Breast epithelium (tissue), 4 donors: ENCODE results near the gene ENG. TPM values are rescaled to one million over a fixed set of nuclear protein-coding genes. Genes with fewer than 3 reads are reported as not detected.
"Not testable (repeated sequence)": the region's sequence is repeated elsewhere in the genome, so short reads cannot be mapped to it uniquely, and the experiment has no call there.

Source experiments
- DNase-seq, 2 donors: peaks; one replicate each; pipeline ENCODE4 v3.0.0-alpha.2; 2019; ENCODE audit warnings: low spot score in 2 of 2
- H3K27ac ChIP-seq, 2 donors: fragments of 200-600 bp; sonication (generic) in 1 of 2; one replicate each; pipeline ENCODE4 v1.5.1; 2016 to 2019; ENCODE audit warnings: mild to moderate bottlenecking in 1 of 2
- H3K27me3 ChIP-seq, 2 donors: fragments of 200-600 bp; sonication (generic) in 1 of 2; one replicate each; pipeline versions ENCODE4 v1.5.1 to v1.6.0; 2017 to 2019; ENCODE audit warnings: control low read depth in 1 of 2, mild to moderate bottlenecking in 1 of 2
- H3K36me3 ChIP-seq: fragments of 200-600 bp; one replicate; pipeline ENCODE4 v1.5.1; 2019
- H3K4me1 ChIP-seq, 2 donors: fragments of 200-600 bp; sonication (generic); one replicate each; pipeline ENCODE4 v1.5.1; 2016 to 2019; ENCODE audit warnings: control low read depth in 1 of 2
- H3K4me3 ChIP-seq, 3 donors: fragments of 200-600 bp; sonication (generic); 1 replicate in 2 of 3; 2 replicates in 1 of 3; pipeline ENCODE4 v1.5.1; 2016 to 2019; ENCODE audit warnings: mild to moderate bottlenecking in 3 of 3, moderate library complexity in 2 of 3
- H3K9me3 ChIP-seq, 2 donors: fragments of 200-600 bp; sonication (generic) in 1 of 2; one replicate each; pipeline ENCODE4 v1.5.1; 2016 to 2019; ENCODE audit warnings: control low read depth in 1 of 2
- CTCF ChIP-seq, 3 donors: fragments of 450-650 bp; IDR thresholded peaks; one replicate each; pipeline ENCODE4 v1.5.1; 2016 to 2017; ENCODE audit warnings: antibody characterized with exemption in 3 of 3, mild to moderate bottlenecking in 3 of 3, moderate library complexity in 3 of 3
- POLR2A ChIP-seq: fragments of 450-650 bp; IDR thresholded peaks from one replicate; pipeline ENCODE4 v1.6.1; 2016; ENCODE audit warnings: antibody characterized with exemption, mild to moderate bottlenecking, moderate library complexity
- POLR2AphosphoS5 ChIP-seq, 3 donors: sonication (generic); formaldehyde crosslinking; IDR thresholded peaks; one replicate each; pipeline ENCODE4 v1.6.1; 2017; ENCODE audit warnings: antibody characterized with exemption in 3 of 3
- intact Hi-C: fragments of 100-400 bp; cut with DNase I; formaldehyde crosslinking; loops from one replicate; pipeline ENCODE4 v1.15.1; 2023; ENCODE audit warnings: low total_unique reads
- total RNA-seq, 3 donors: library from RNA; depleted of rRNA; stranded (reverse); fragments of >200 nt; gene quantifications; one replicate each; pipeline ENCODE4 v1.1.0, GENCODE V29; 2016

Gene ENG
- total RNA-seq, 3 donors from 2014 or later = 21.5 to 50.8 (median 30.9) TPM

- Histone ChIP-seq H3K27ac (peak overlapping the region in 1 of 2 donors; percentile 43), H3K4me1 (peaks cover 11 to 17% of the 10 kb centered on the region in 2 donors)
Measured at GRCh38 chr9:127848756-127849504, 5.5 kb downstream of the ENG start.

GRCh38 chr9:127847833-127848755 lies 6.4 kb downstream of the ENG start:
- DNase-seq = no peak
- TF ChIP-seq POLR2AphosphoS5 (IDR thresholded peaks at IDR 0.05) (no peak), CTCF (IDR thresholded peaks at IDR 0.05) (no peak), POLR2A (no peak)
- Histone ChIP-seq H3K4me3 (peak overlapping the region in 2 of 3 donors; percentile 11 to 24), H3K27me3 (no peaks in the 10 kb centered on the region), H3K27ac (peak overlapping the region in 1 of 2 donors; percentile 88), H3K4me1 (peaks cover 11 to 17% of the 10 kb centered on the region in 2 donors), H3K36me3 (no peaks in the 10 kb centered on the region), H3K9me3 (peaks cover 7 to 14% of the 10 kb centered on the region in 2 donors)
- intact Hi-C loops = no loop called here

More at GRCh38 chr9:127848756-127849504, 5.5 kb downstream of the ENG start:
- DNase-seq = no peak
- H3K36me3 ChIP-seq = no peaks in the 10 kb centered on the region
- peak overlapping the region in 1 of 3 donors; percentile 61 for H3K4me3 ChIP-seq
- H3K27me3 ChIP-seq = no peaks in the 10 kb centered on the region
- intact Hi-C loops = no loop called here
- no peak for TF ChIP-seq POLR2AphosphoS5 (IDR thresholded peaks at IDR 0.05)
- TF ChIP-seq POLR2A = no peak
- TF ChIP-seq CTCF (IDR thresholded peaks at IDR 0.05) = no peak
- H3K9me3 ChIP-seq = peaks cover 7 to 14% of the 10 kb centered on the region in 2 donors

- Histone ChIP-seq H3K27ac (peak overlapping the region; percentile 73 to 88), H3K9me3 (peaks cover 7 to 14% of the 10 kb centered on the region in 2 donors), H3K4me1 (peaks cover 11 to 17% of the 10 kb centered on the region in 2 donors), H3K36me3 (no peaks in the 10 kb centered on the region), H3K4me3 (peak overlapping the region in 2 of 3 donors; percentile 6 to 35), H3K27me3 (no peaks in the 10 kb centered on the region)
- intact Hi-C loops = no loop called here
- DNase-seq = no peak
- no peak for TF ChIP-seq CTCF (IDR thresholded peaks at IDR 0.05)
- TF ChIP-seq POLR2A = no peak
- no peak for TF ChIP-seq POLR2AphosphoS5 (IDR thresholded peaks at IDR 0.05)
Measured at GRCh38 chr9:127847178-127847510, 7.3 kb downstream of the ENG start.

- Histone ChIP-seq H3K27me3 (no peaks in the 10 kb centered on the region), H3K4me1 (peaks cover 11 to 17% of the 10 kb centered on the region in 2 donors), H3K36me3 (no peaks in the 10 kb centered on the region), H3K27ac (peak overlapping the region; percentile 73 to 88), H3K9me3 (peaks cover 7 to 14% of the 10 kb centered on the region in 2 donors), H3K4me3 (peak overlapping the region in 2 of 3 donors; percentile 6 to 35)
- no peak for TF ChIP-seq POLR2A
- no peak for DNase-seq
- intact Hi-C loops = no loop called here
Measured at GRCh38 chr9:127846443-127847177, 7.8 kb downstream of the ENG start.

- H3K4me3 ChIP-seq, H3K36me3 ChIP-seq, H3K27me3 ChIP-seq, DNase-seq, intact Hi-C loops: not testable (repeated sequence)
- Histone ChIP-seq H3K9me3 (peaks cover 7 to 14% of the 10 kb centered on the region in 2 donors), H3K27ac (peak overlapping the region; percentile 73 to 88), H3K4me1 (peaks cover 11 to 17% of the 10 kb centered on the region in 2 donors)
Measured at GRCh38 chr9:127845619-127846018, 8.8 kb downstream of the ENG start.
